H9 (cell line): Measurements from ENCODE around the gene HOXA9. TPM values are rescaled to one million over a fixed set of nuclear protein-coding genes. Genes with fewer than 3 reads are reported as not detected.

Source experiments
- DNase-seq: peaks from one replicate; pipeline ENCODE4 v3.0.0-alpha.2; 2017
- H2AFZ ChIP-seq: one replicate; pipeline ENCODE4 v1.6.1; 2013; ENCODE audit warnings: mild to moderate bottlenecking, low read length, control low read depth, moderate library complexity
- H2AK5ac ChIP-seq: 2 replicates; pipeline ENCODE4 v1.6.1; 2013; ENCODE audit warnings: low read length, control low read depth, mixed read lengths; ENCODE audit not compliant: insufficient read length
- H2BK120ac ChIP-seq: one replicate; pipeline ENCODE4 v1.6.1; 2013; ENCODE audit warnings: low read depth, mild to moderate bottlenecking, low read length, control low read depth, inconsistent platforms; ENCODE audit not compliant: poor library complexity, severe bottlenecking
- H2BK12ac ChIP-seq: 2 replicates; pipeline ENCODE4 v1.6.1; 2013; ENCODE audit warnings: low read length, control low read depth, mixed read lengths, low read depth; ENCODE audit not compliant: insufficient read length
- H2BK15ac ChIP-seq: 2 replicates; pipeline ENCODE4 v1.6.1; 2013; ENCODE audit warnings: low read depth, low read length, control low read depth
- H2BK20ac ChIP-seq: one replicate; pipeline ENCODE4 v1.6.1; 2013; ENCODE audit warnings: low read depth, mild to moderate bottlenecking, low read length, control low read depth, inconsistent platforms; ENCODE audit not compliant: poor library complexity, severe bottlenecking
- H2BK5ac ChIP-seq: 2 replicates; pipeline ENCODE4 v1.6.1; 2013; ENCODE audit warnings: low read length, control low read depth, mixed read lengths; ENCODE audit not compliant: insufficient read length
- H3K14ac ChIP-seq: 2 replicates; pipeline ENCODE4 v1.6.1; 2013; ENCODE audit warnings: low read length, control low read depth; ENCODE audit not compliant: insufficient read depth
- H3K18ac ChIP-seq: 2 replicates; pipeline ENCODE4 v1.6.1; 2013; ENCODE audit warnings: low read depth, mild to moderate bottlenecking, mixed read lengths, low read length, control low read depth; ENCODE audit not compliant: insufficient read length
- H3K23ac ChIP-seq: 2 replicates; pipeline ENCODE4 v1.6.1; 2013; ENCODE audit warnings: low read length, control low read depth, mixed read lengths, low read depth; ENCODE audit not compliant: insufficient read length
- H3K23me2 ChIP-seq: 2 replicates; pipeline ENCODE4 v1.6.1; 2013; ENCODE audit warnings: low read depth, mild to moderate bottlenecking, mixed read lengths, low read length, control low read depth; ENCODE audit not compliant: insufficient read length, poor library complexity, severe bottlenecking
- H3K27ac ChIP-seq: 2 replicates; pipeline ENCODE4 v1.5.1; 2013; ENCODE audit warnings: low read length, control low read depth, mixed read lengths, low read depth; ENCODE audit not compliant: insufficient read length
- H3K27me3 ChIP-seq: 2 replicates; pipeline ENCODE4 v1.6.1; 2013; ENCODE audit warnings: low read length, control low read depth, inconsistent platforms; ENCODE audit not compliant: insufficient read depth
- H3K4ac ChIP-seq: 2 replicates; pipeline ENCODE4 v1.6.1; 2013; ENCODE audit warnings: low read depth, mild to moderate bottlenecking, control low read depth, inconsistent platforms, low read length, moderate library complexity
- H3K4me1 ChIP-seq: 2 replicates; pipeline ENCODE4 v1.6.1; 2013; ENCODE audit warnings: low read length, control low read depth, inconsistent platforms; ENCODE audit not compliant: insufficient read depth
- H3K4me2 ChIP-seq: 2 replicates; pipeline ENCODE4 v1.6.1; 2013; ENCODE audit warnings: low read length, control low read depth, mixed read lengths; ENCODE audit not compliant: insufficient read length, insufficient read depth
- H3K56ac ChIP-seq: 2 replicates; pipeline ENCODE4 v1.6.1; 2013; ENCODE audit warnings: low read depth, mild to moderate bottlenecking, mixed read lengths, low read length, control low read depth; ENCODE audit not compliant: insufficient read length
- H3K79me1 ChIP-seq: 2 replicates; pipeline ENCODE4 v1.6.1; 2013; ENCODE audit warnings: low read depth, mild to moderate bottlenecking, moderate library complexity, low read length, control low read depth, inconsistent platforms; ENCODE audit not compliant: insufficient read depth, poor library complexity, severe bottlenecking
- H3K79me2 ChIP-seq: 2 replicates; pipeline ENCODE4 v1.6.1; 2013; ENCODE audit warnings: low read length, control low read depth, inconsistent platforms; ENCODE audit not compliant: insufficient read depth
- H3K9ac ChIP-seq: 2 replicates; pipeline ENCODE4 v1.6.1; 2013; ENCODE audit warnings: low read length, control low read depth, mixed read lengths; ENCODE audit not compliant: insufficient read length; ENCODE audit errors: extremely low read depth
- H3K9me3 ChIP-seq: one replicate; pipeline ENCODE4 v1.6.1; 2013; ENCODE audit warnings: low read depth, low read length, inconsistent platforms; ENCODE audit not compliant: control insufficient read depth
- H3T11ph ChIP-seq: one replicate; pipeline ENCODE4 v1.6.1; 2013; ENCODE audit warnings: mild to moderate bottlenecking, low read length, control low read depth, inconsistent platforms
- H4K20me1 ChIP-seq: one replicate; pipeline ENCODE4 v1.6.1; 2013; ENCODE audit not compliant: control insufficient read depth, insufficient read length, insufficient read depth
- H4K5ac ChIP-seq: 2 replicates; pipeline ENCODE4 v1.6.1; 2013; ENCODE audit warnings: low read depth, mild to moderate bottlenecking, mixed read lengths, low read length, control low read depth; ENCODE audit not compliant: insufficient read length
- H4K8ac ChIP-seq: replicated peaks from 2 replicates; pipeline ENCODE4 v1.6.1; 2013; ENCODE audit warnings: low read length, control low read depth, mixed read lengths, low read depth; ENCODE audit not compliant: insufficient read length
- H4K91ac ChIP-seq: 2 replicates; pipeline ENCODE4 v1.6.1; 2013; ENCODE audit warnings: low read depth, mild to moderate bottlenecking, moderate library complexity, mixed read lengths, low read length, control low read depth; ENCODE audit not compliant: insufficient read length
- H3K27ac Mint-ChIP-seq, 3 experiments: 2 replicates in 2 of 3; 3 replicates in 1 of 3; pipeline ENCODE4 v1.8.0; 2020 to 2021; ENCODE audit warnings: mixed read lengths in 3 of 3, mild to moderate bottlenecking in 1 of 3, moderate library complexity in 1 of 3
- H3K27me3 Mint-ChIP-seq: 2 replicates; pipeline ENCODE4 v1.8.0; 2021; ENCODE audit warnings: low read depth, mild to moderate bottlenecking, moderate library complexity, mixed read lengths
- H3K36me3 Mint-ChIP-seq, 3 experiments: 2 replicates in 2 of 3; 3 replicates in 1 of 3; pipeline ENCODE4 v1.8.0; 2020 to 2021; ENCODE audit warnings: low read depth in 3 of 3, mixed read lengths in 3 of 3; ENCODE audit not compliant: insufficient read depth in 1 of 3
- H3K4me1 Mint-ChIP-seq, 2 experiments: 2 replicates each; pipeline ENCODE4 v1.8.0; 2020; ENCODE audit warnings: mixed read lengths in 2 of 2
- H3K4me3 Mint-ChIP-seq, 2 experiments: 2 replicates in 1 of 2; 3 replicates in 1 of 2; pipeline ENCODE4 v1.8.0; 2020 to 2021; ENCODE audit warnings: mild to moderate bottlenecking in 2 of 2, mixed read lengths in 2 of 2, moderate library complexity in 1 of 2
- H3K9me3 Mint-ChIP-seq, 2 experiments: 2 replicates in 1 of 2; 3 replicates in 1 of 2; pipeline ENCODE4 v1.8.0; 2020; ENCODE audit warnings: mild to moderate bottlenecking in 2 of 2, mixed read lengths in 2 of 2, moderate library complexity in 1 of 2
- CTCF ChIP-seq: fragments of 200-600 bp; sonication (generic); conservative IDR thresholded peaks from 3 replicates; pipeline ENCODE4 v1.8.0; 2021; ENCODE audit warnings: antibody characterized with exemption, mild to moderate bottlenecking
- WGBS: extraction: QIAGEN DNeasy Blood & Tissue Kit; methylation state at CpG from one replicate; pipeline ENCODE4 v1.1.7; 2013; ENCODE audit warnings: missing lambda C conversion rate, low lambda C conversion rate, mixed read lengths; ENCODE audit not compliant: insufficient read length; ENCODE audit errors: extremely low coverage; 5-methylcytosine and 5-hydroxymethylcytosine counted together
- total RNA-seq: library from RNA; stranded (reverse); gene quantifications from 2 replicates; pipeline ENCODE4 v1.2.1, GENCODE V29; 2021

The HOXA9 gene
- total RNA-seq, 1 experiment from 2014 or later = not detected

- no peak overlapping the region for H4K8ac ChIP-seq
- no peak overlapping the region for H3K18ac ChIP-seq
- no peak overlapping the region for H2AFZ ChIP-seq
- Mint-ChIP-seq H3K4me1 (no peaks in the 10 kb centered on the region), H3K9me3 (peaks cover 0 to 7% of the 10 kb centered on the region in 2 experiments; a peak in 3 of 5 replicates), H3K4me3 (no peak overlapping the region), H3K27me3 (peaks cover 97% of the 10 kb centered on the region), H3K27ac (no peak overlapping the region), H3K36me3 (no peaks in the 10 kb centered on the region)
- H3K9me3 ChIP-seq = no peaks in the 10 kb centered on the region
- no peak overlapping the region for H3K14ac ChIP-seq
- no peak overlapping the region for H2BK120ac ChIP-seq
- no peak overlapping the region for H2BK20ac ChIP-seq
- H2BK15ac ChIP-seq = no peak overlapping the region
- H2BK12ac ChIP-seq = no peak overlapping the region
- peaks cover 3% of the 10 kb centered on the region for H4K20me1 ChIP-seq
- no peak overlapping the region for H2BK5ac ChIP-seq
- H3K27ac ChIP-seq = no peak overlapping the region
- no peak overlapping the region for H4K5ac ChIP-seq
- no peak overlapping the region for H3K4me2 ChIP-seq
- H3K23ac ChIP-seq = no peak overlapping the region
- peaks cover 95% of the 10 kb centered on the region for H3K27me3 ChIP-seq
- H3K79me1 ChIP-seq = no peaks in the 10 kb centered on the region
- no peak overlapping the region for H2AK5ac ChIP-seq
- no CpG with 5 or more reads among the region's 18 CpGs for WGBS
- H3K23me2 ChIP-seq = no peaks in the 10 kb centered on the region
- no peaks in the 10 kb centered on the region for H3K4me1 ChIP-seq
- no peak for TF ChIP-seq CTCF
- no peak overlapping the region for H3T11ph ChIP-seq
- no peak overlapping the region for H4K91ac ChIP-seq
- no peak for DNase-seq
- H3K9ac ChIP-seq = no peak overlapping the region
- H3K4ac ChIP-seq = no peak overlapping the region
- H3K56ac ChIP-seq = no peak overlapping the region
- no peaks in the 10 kb centered on the region for H3K79me2 ChIP-seq
Observed at GRCh38 chr7:27133409-27134231, 31.7 kb downstream of the HOXA9 start.
